Stimulated activated CD4-positive, alpha-beta T cell treated with anti-CD3 and anti-CD28 coated beads, Interleukin-1b, Interleukin-23, amount 100 ng/mL, for 24 hours (primary cell): Measurements from ENCODE around the gene RRP8.

Experiments
- DNase-seq, 4 experiments: peaks; one replicate each; pipeline ENCODE4 v3.0.0-alpha.2; 2020; ENCODE audit warnings: low read depth in 4 of 4, low spot score in 1 of 4

The RRP8 gene

GRCh38 chr11:6569706-6570105 is 33.7 kb downstream of the RRP8 start:
- DNase-seq, result no peak

GRCh38 chr11:6568191-6568918 is 35.1 kb downstream of the RRP8 start:
- DNase-seq, result no peak

- DNase-seq, result no peak
These were observed 36.1 kb downstream of the RRP8 start for GRCh38 chr11:6567371-6567745.

- no peak for DNase-seq
These were observed 36.6 kb downstream of the RRP8 start for GRCh38 chr11:6566704-6567370.

- no peak for DNase-seq
These were observed 37.3 kb downstream of the RRP8 start for GRCh38 chr11:6565988-6566703.

- no peak for DNase-seq
These were observed 38.1 kb downstream of the RRP8 start for GRCh38 chr11:6565325-6565724.

GRCh38 chr11:6563667-6564066 is 39.7 kb downstream of the RRP8 start:
- DNase-seq, result no peak

- no peak for DNase-seq
These were observed 40.2 kb downstream of the RRP8 start for GRCh38 chr11:6563121-6563619.

- DNase-seq, result no peak
These were observed 42.1 kb downstream of the RRP8 start for GRCh38 chr11:6561288-6561687.

- no peak for DNase-seq
These were observed 44.0 kb downstream of the RRP8 start for GRCh38 chr11:6559369-6559768.

GRCh38 chr11:6557761-6558674 is 45.4 kb downstream of the RRP8 start:
- no peak for DNase-seq

- DNase-seq, result no peak
These were observed 46.4 kb downstream of the RRP8 start for GRCh38 chr11:6557063-6557462.

- no peak for DNase-seq
These were observed 47.1 kb downstream of the RRP8 start for GRCh38 chr11:6556139-6556949.

- DNase-seq, result no peak
These were observed 48.3 kb downstream of the RRP8 start for GRCh38 chr11:6554828-6555706.

- no peak for DNase-seq
These were observed 49.8 kb downstream of the RRP8 start for GRCh38 chr11:6553634-6554033.

GRCh38 chr11:6548641-6549040 is 54.8 kb downstream of the RRP8 start:
- DNase-seq, result no peak

- DNase-seq, result no peak
These were observed 55.3 kb downstream of the RRP8 start for GRCh38 chr11:6548121-6548520.

GRCh38 chr11:6547177-6547576 is 56.2 kb downstream of the RRP8 start:
- no peak for DNase-seq

GRCh38 chr11:6546735-6547134 is 56.7 kb downstream of the RRP8 start:
- DNase-seq, result no peak
